Fibroblast of lung (primary cell): ENCODE results near the gene SLIT3. TPM values are rescaled to one million over a fixed set of nuclear protein-coding genes. Genes with fewer than 3 reads are reported as not detected.

Experiments used
- DNase-seq, 2 donors: peaks; one replicate each; pipeline versions ENCODE4 v3.0.0 to v3.0.0-alpha.2; 2010; ENCODE audit warnings: low read depth in 2 of 2
- H2AFZ ChIP-seq: 2 replicates; pipeline ENCODE4 v1.5.1; 2012; ENCODE audit warnings: low read length, control low read depth, inconsistent platforms
- H3K27ac ChIP-seq: 2 replicates; pipeline ENCODE4 v1.5.1; 2011; ENCODE audit warnings: low read length, control low read depth; ENCODE audit not compliant: insufficient read depth
- H3K27me3 ChIP-seq: 2 replicates; pipeline ENCODE4 v1.5.1; 2011; ENCODE audit warnings: mild to moderate bottlenecking, low read length; ENCODE audit not compliant: control insufficient read depth, insufficient read depth
- H3K36me3 ChIP-seq: 2 replicates; pipeline ENCODE4 v1.5.1; 2011; ENCODE audit warnings: low read length; ENCODE audit not compliant: control insufficient read depth, insufficient read depth
- H3K4me1 ChIP-seq: 2 replicates; pipeline ENCODE4 v1.5.1; 2011; ENCODE audit warnings: low read length; ENCODE audit not compliant: control insufficient read depth, insufficient read depth; ENCODE audit errors: extremely low read depth
- H3K4me2 ChIP-seq: 2 replicates; pipeline ENCODE4 v1.5.1; 2011; ENCODE audit warnings: low read length, control low read depth; ENCODE audit not compliant: insufficient read depth; ENCODE audit errors: extremely low read depth
- H3K4me3 ChIP-seq, 4 experiments: fragments of 200-600 bp in 1 of 4; sonication (generic) in 1 of 4; replicated peaks in 1 of 4; 2 replicates each; pipeline ENCODE4 v1.5.1; 2011 to 2016; ENCODE audit warnings: low read length in 4 of 4, low read depth in 3 of 4, mild to moderate bottlenecking in 3 of 4, control low read depth in 2 of 4, inconsistent platforms in 1 of 4, mixed read lengths in 1 of 4; ENCODE audit not compliant: insufficient read depth in 1 of 4; ENCODE audit errors: control extremely low read depth in 1 of 4
- H3K79me2 ChIP-seq: 2 replicates; pipeline ENCODE4 v1.5.1; 2012; ENCODE audit warnings: mild to moderate bottlenecking, low read length, inconsistent platforms; ENCODE audit not compliant: control insufficient read depth, insufficient read depth
- H3K9ac ChIP-seq: 2 replicates; pipeline ENCODE4 v1.5.1; 2011; ENCODE audit warnings: mild to moderate bottlenecking, low read length, control low read depth; ENCODE audit not compliant: insufficient read depth
- H3K9me3 ChIP-seq: 2 replicates; pipeline ENCODE4 v1.5.1; 2012; ENCODE audit warnings: low read depth, low read length; ENCODE audit not compliant: control insufficient read depth, insufficient read depth
- H4K20me1 ChIP-seq: 2 replicates; pipeline ENCODE4 v1.5.1; 2011; ENCODE audit warnings: low read length; ENCODE audit not compliant: control insufficient read depth, insufficient read depth; ENCODE audit errors: extremely low read depth
- EZH2 ChIP-seq: IDR thresholded peaks from 2 replicates; pipeline ENCODE4 v1.5.1; 2012; ENCODE audit warnings: low read length, control low read depth, mild to moderate bottlenecking; ENCODE audit errors: missing control alignments
- polyA plus RNA-seq, 2 donors: library from polyadenylated mRNA; depleted of rRNA in 1 of 2; stranded (reverse) in 1 of 2; unstranded in 1 of 2; fragments of >200 nt; gene quantifications; 2 replicates each; pipeline ENCODE4 v1.2.1, GENCODE V29; 2011 to 2012; ENCODE audit warnings: missing spikeins in 1 of 2
- total RNA-seq: library from RNA; depleted of rRNA; stranded (reverse); fragments of >200 nt; gene quantifications from 2 replicates; pipeline ENCODE4 v1.2.1, GENCODE V29; 2014
- TF ChIP-seq, protein P1 (sequence below), 2 donors: IDR thresholded peaks in 1 of 2; conservative IDR thresholded peaks in 1 of 2; 1 replicate in 1 of 2; 2 replicates in 1 of 2; pipeline ENCODE4 v1.5.1; 2011 to 2012; ENCODE audit warnings: low read length in 2 of 2, control low read depth in 1 of 2, inconsistent platforms in 1 of 2, low read depth in 1 of 2, mild to moderate bottlenecking in 1 of 2

The SLIT3 gene
- total and polyA plus RNA-seq, 2 donors (not counting 1 experiment from before 2014, with no cell fraction given): 1.6 to 4.6 TPM

DNA sequence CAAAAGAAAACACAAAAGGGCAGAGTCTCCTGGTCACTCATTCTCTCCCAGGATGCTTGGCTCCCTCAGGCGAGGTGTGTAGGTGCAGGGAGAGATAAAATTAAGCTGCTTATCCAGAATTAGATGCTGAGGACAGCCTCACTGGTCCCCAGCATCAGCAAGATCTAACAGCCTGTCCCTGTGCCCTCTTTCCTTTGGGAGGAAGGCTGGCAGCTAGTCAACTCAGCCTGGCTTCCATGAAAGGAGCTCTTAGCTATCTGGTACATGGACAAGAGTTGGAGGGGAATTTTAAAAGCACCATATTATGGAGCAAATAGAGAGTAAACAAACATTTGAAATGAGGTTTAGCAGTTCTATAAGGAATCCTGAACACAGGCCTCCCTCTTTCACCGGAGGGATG lies 523.3 kb downstream of the SLIT3 start:
- H2AFZ ChIP-seq: no peak overlapping the region
- H3K9ac ChIP-seq: no peak overlapping the region
- TF ChIP-seq, protein P1, sequence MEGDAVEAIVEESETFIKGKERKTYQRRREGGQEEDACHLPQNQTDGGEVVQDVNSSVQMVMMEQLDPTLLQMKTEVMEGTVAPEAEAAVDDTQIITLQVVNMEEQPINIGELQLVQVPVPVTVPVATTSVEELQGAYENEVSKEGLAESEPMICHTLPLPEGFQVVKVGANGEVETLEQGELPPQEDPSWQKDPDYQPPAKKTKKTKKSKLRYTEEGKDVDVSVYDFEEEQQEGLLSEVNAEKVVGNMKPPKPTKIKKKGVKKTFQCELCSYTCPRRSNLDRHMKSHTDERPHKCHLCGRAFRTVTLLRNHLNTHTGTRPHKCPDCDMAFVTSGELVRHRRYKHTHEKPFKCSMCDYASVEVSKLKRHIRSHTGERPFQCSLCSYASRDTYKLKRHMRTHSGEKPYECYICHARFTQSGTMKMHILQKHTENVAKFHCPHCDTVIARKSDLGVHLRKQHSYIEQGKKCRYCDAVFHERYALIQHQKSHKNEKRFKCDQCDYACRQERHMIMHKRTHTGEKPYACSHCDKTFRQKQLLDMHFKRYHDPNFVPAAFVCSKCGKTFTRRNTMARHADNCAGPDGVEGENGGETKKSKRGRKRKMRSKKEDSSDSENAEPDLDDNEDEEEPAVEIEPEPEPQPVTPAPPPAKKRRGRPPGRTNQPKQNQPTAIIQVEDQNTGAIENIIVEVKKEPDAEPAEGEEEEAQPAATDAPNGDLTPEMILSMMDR (conservative IDR thresholded peaks at IDR 0.05 in 1 of 2, IDR thresholded peaks at IDR 0.05 in 1 of 2; ENCODE audit: low read depth in 1 of 2, low read length in 2 of 2): no peak
- TF ChIP-seq EZH2: no peak
- H3K4me2 ChIP-seq: no peak overlapping the region
- no peaks in the 10 kb centered on the region for H3K4me1 ChIP-seq
- no peak overlapping the region for H3K4me3 ChIP-seq
- H3K79me2 ChIP-seq: no peaks in the 10 kb centered on the region
- no peaks in the 10 kb centered on the region for H4K20me1 ChIP-seq
- H3K27me3 ChIP-seq: no peaks in the 10 kb centered on the region
- H3K27ac ChIP-seq: no peak overlapping the region
- DNase-seq: no peak
- H3K9me3 ChIP-seq: no peaks in the 10 kb centered on the region
- no peaks in the 10 kb centered on the region for H3K36me3 ChIP-seq

DNA sequence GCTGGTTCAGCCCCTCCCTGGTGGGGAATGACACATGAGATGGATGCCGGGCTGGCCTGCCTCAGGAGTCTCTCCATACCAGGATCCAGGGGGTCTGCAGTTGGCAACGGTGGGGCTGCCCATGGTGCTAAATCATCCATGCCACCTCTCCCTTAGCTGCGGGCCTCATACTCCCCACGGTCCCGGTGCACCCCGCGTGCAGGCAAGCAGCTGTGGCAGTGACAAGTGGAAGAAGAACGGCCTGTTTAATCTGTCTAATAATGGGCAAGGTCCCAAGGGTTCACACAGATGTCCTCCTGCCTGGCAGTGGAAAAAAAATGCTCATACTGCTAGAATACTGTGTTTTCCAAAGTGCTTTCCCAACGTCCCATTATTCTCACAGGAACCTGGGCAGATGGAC lies 524.9 kb downstream of the SLIT3 start:
- no peak for TF ChIP-seq EZH2
- TF ChIP-seq, protein P1 (conservative IDR thresholded peaks at IDR 0.05 in 1 of 2, IDR thresholded peaks at IDR 0.05 in 1 of 2; ENCODE audit: low read depth in 1 of 2, low read length in 2 of 2): no peak
- no peaks in the 10 kb centered on the region for H3K27me3 ChIP-seq

DNA sequence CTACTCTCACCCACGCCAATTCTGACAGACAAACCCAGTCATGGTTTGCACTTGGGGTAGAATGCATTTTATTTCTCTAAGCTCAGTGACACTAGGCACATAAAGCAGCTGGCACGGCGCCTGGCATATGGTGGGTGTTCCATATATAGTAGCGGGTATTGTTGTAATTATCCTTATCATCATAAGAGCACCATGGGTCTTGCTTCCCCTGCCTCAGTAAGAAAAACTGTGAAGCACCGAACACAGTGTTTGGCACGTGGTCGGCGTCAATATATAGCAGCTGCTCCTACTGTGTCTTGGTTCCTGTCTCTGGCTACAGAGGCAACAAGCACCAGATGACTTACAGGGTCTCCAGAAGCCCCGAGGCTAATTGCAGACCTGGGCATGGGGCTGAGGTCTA lies 527.7 kb downstream of the SLIT3 start:
- no peaks in the 10 kb centered on the region for H3K4me1 ChIP-seq
- H3K36me3 ChIP-seq: no peaks in the 10 kb centered on the region
- H3K9me3 ChIP-seq: no peaks in the 10 kb centered on the region
- no peak overlapping the region for H3K27ac ChIP-seq
- no peaks in the 10 kb centered on the region for H3K27me3 ChIP-seq
- H2AFZ ChIP-seq: no peak overlapping the region
- H3K79me2 ChIP-seq: no peaks in the 10 kb centered on the region
- no peak overlapping the region for H3K4me3 ChIP-seq
- no peak overlapping the region for H3K4me2 ChIP-seq
- no peaks in the 10 kb centered on the region for H4K20me1 ChIP-seq
- H3K9ac ChIP-seq: no peak overlapping the region
- TF ChIP-seq, protein P1 (conservative IDR thresholded peaks at IDR 0.05 in 1 of 2, IDR thresholded peaks at IDR 0.05 in 1 of 2; ENCODE audit: low read depth in 1 of 2, low read length in 2 of 2): no peak
- TF ChIP-seq EZH2: no peak
- DNase-seq: no peak

More for the DNA sequence above, 524.9 kb downstream of the SLIT3 start:
- no peaks in the 10 kb centered on the region for H3K4me1 ChIP-seq
- no peak overlapping the region for H3K27ac ChIP-seq
- no peak for DNase-seq
- H4K20me1 ChIP-seq: no peaks in the 10 kb centered on the region
- H3K79me2 ChIP-seq: no peaks in the 10 kb centered on the region
- H3K4me2 ChIP-seq: no peak overlapping the region
- H3K9ac ChIP-seq: no peak overlapping the region
- no peak overlapping the region for H2AFZ ChIP-seq
- no peaks in the 10 kb centered on the region for H3K9me3 ChIP-seq
- no peak overlapping the region for H3K4me3 ChIP-seq
- H3K36me3 ChIP-seq: no peaks in the 10 kb centered on the region
